IMR-90 (cell line): ENCODE data around the gene CABP7. TPM values are rescaled to one million over a fixed set of nuclear protein-coding genes. Genes with fewer than 3 reads are reported as not detected.

ENCODE experiments used
- ATAC-seq: fragments of 200-7000 bp; cut with Tn5 transposase; 2 replicates; pipeline ENCODE4 v1.9.1; 2020; ENCODE audit warnings: low read depth, mild to moderate bottlenecking, moderate library complexity
- BruUV-seq: library from RNA; stranded (reverse); fragments of 400-500 nt; replicated peaks from 2 replicates; lab custom pipeline; 2021; lab: Mats Ljungman, UMichigan
- CTCF ChIA-PET: fragments of 300-600 bp; formaldehyde crosslinking; extraction: SDS; loops from one replicate; lab custom pipeline; 2021; ENCODE audit warnings: antibody characterized with exemption; lab: Yijun Ruan, JAX
- POLR2A ChIA-PET: fragments of 300-600 bp; sonication (Branson Sonifier 250); formaldehyde crosslinking; loops from one replicate; lab custom pipeline; 2022; ENCODE audit warnings: antibody characterized with exemption; ENCODE audit not compliant: unreplicated experiment; lab: Charles Lee
- DNase-seq: peaks from one replicate; pipeline ENCODE4 v3.0.0; 2013
- H2AFZ ChIP-seq: replicated peaks from 2 replicates; pipeline ENCODE3; 2013; ENCODE audit warnings: low read length, mild to moderate bottlenecking; ENCODE audit not compliant: poor library complexity
- H2AK5ac ChIP-seq: 2 replicates; pipeline ENCODE4 v1.6.1; 2013; ENCODE audit warnings: low read depth, low read length, inconsistent platforms
- H2AK9ac ChIP-seq: replicated peaks from 2 replicates; pipeline ENCODE3; 2013; ENCODE audit warnings: mild to moderate bottlenecking, low read depth, low read length, moderate library complexity; ENCODE audit not compliant: poor library complexity
- H2BK120ac ChIP-seq: 2 replicates; pipeline ENCODE4 v1.6.1; 2013; ENCODE audit warnings: low read depth, low read length, inconsistent platforms
- H2BK15ac ChIP-seq: 3 replicates; pipeline ENCODE4 v1.6.1; 2013; ENCODE audit warnings: low read depth, low read length, inconsistent platforms
- H2BK20ac ChIP-seq: 2 replicates; pipeline ENCODE4 v1.6.1; 2013; ENCODE audit warnings: low read depth, mild to moderate bottlenecking, inconsistent platforms, low read length, moderate library complexity
- H2BK5ac ChIP-seq: 2 replicates; pipeline ENCODE4 v1.6.1; 2013; ENCODE audit warnings: mild to moderate bottlenecking, low read depth, low read length, inconsistent platforms; ENCODE audit not compliant: poor library complexity, severe bottlenecking
- H3K14ac ChIP-seq: replicated peaks from 2 replicates; pipeline ENCODE4 v1.6.1; 2013; ENCODE audit warnings: low read depth, low read length, inconsistent platforms
- H3K18ac ChIP-seq: 2 replicates; pipeline ENCODE4 v1.6.1; 2013; ENCODE audit warnings: low read depth, low read length, control low read depth
- H3K23ac ChIP-seq: 2 replicates; pipeline ENCODE4 v1.6.1; 2013; ENCODE audit warnings: low read depth, low read length, inconsistent platforms
- H3K27ac ChIP-seq: 2 replicates; pipeline ENCODE4 v1.5.1; 2013; ENCODE audit warnings: mild to moderate bottlenecking, control low read depth, low read length; ENCODE audit not compliant: insufficient read depth
- H3K27me3 ChIP-seq: 2 replicates; pipeline ENCODE4 v1.6.1; 2013; ENCODE audit warnings: low read length; ENCODE audit not compliant: control insufficient read depth, insufficient read depth
- H3K36me3 ChIP-seq: 2 replicates; pipeline ENCODE4 v1.6.1; 2013; ENCODE audit warnings: low read length, mixed read lengths; ENCODE audit not compliant: control insufficient read depth, insufficient read depth
- H3K4ac ChIP-seq: 2 replicates; pipeline ENCODE4 v1.6.1; 2013; ENCODE audit warnings: low read depth, low read length, inconsistent platforms
- H3K4me1 ChIP-seq: 2 replicates; pipeline ENCODE4 v1.6.1; 2013; ENCODE audit warnings: low read length, mixed read lengths; ENCODE audit not compliant: control insufficient read depth, insufficient read depth
- H3K4me2 ChIP-seq: 2 replicates; pipeline ENCODE4 v1.6.1; 2013; ENCODE audit warnings: low read depth, mild to moderate bottlenecking, control low read depth, low read length, moderate library complexity
- H3K4me3 ChIP-seq: 2 replicates; pipeline ENCODE4 v1.5.1; 2013; ENCODE audit warnings: low read depth, mild to moderate bottlenecking, control low read depth, low read length, moderate library complexity; ENCODE audit not compliant: insufficient read depth
- H3K56ac ChIP-seq: 2 replicates; pipeline ENCODE4 v1.6.1; 2013; ENCODE audit warnings: low read length, inconsistent platforms; ENCODE audit not compliant: insufficient read depth; ENCODE audit errors: extremely low read depth
- H3K79me1 ChIP-seq, 2 experiments: 2 replicates each; pipeline ENCODE4 v1.6.1; 2013; ENCODE audit warnings: low read length in 2 of 2, inconsistent platforms in 1 of 2, low read depth in 1 of 2
- H3K9ac ChIP-seq: 2 replicates; pipeline ENCODE4 v1.6.1; 2013; ENCODE audit warnings: low read depth, low read length, control low read depth
- H3K9me1 ChIP-seq: 2 replicates; pipeline ENCODE4 v1.6.1; 2013; ENCODE audit warnings: low read length, inconsistent platforms; ENCODE audit not compliant: insufficient read depth
- H3K9me3 ChIP-seq: 2 replicates; pipeline ENCODE4 v1.6.1; 2013; ENCODE audit warnings: low read length; ENCODE audit not compliant: control insufficient read depth, insufficient read depth
- H4K20me1 ChIP-seq: 2 replicates; pipeline ENCODE4 v1.6.1; 2013; ENCODE audit warnings: low read length, inconsistent platforms; ENCODE audit not compliant: insufficient read depth
- H4K5ac ChIP-seq: 2 replicates; pipeline ENCODE4 v1.6.1; 2013; ENCODE audit warnings: mild to moderate bottlenecking, low read depth, low read length, control low read depth
- H4K8ac ChIP-seq, 2 experiments: 2 replicates each; pipeline ENCODE4 v1.6.1; 2013; ENCODE audit warnings: low read depth in 2 of 2, low read length in 2 of 2, control low read depth in 1 of 2, inconsistent platforms in 1 of 2
- H4K91ac ChIP-seq: 2 replicates; pipeline ENCODE4 v1.6.1; 2013; ENCODE audit warnings: low read depth, low read length, inconsistent platforms; ENCODE audit not compliant: insufficient read depth
- BHLHE40 ChIP-seq: fragments of 150-350 bp; IDR thresholded peaks from 2 replicates; pipeline ENCODE4 v1.6.1; 2016; ENCODE audit warnings: mild to moderate bottlenecking, low read depth, low read length
- CHD1 ChIP-seq: IDR thresholded peaks from 2 replicates; pipeline ENCODE4 v1.6.1; 2012; ENCODE audit warnings: low read depth, low read length, improper control_type of control experiment
- CTCF ChIP-seq: conservative IDR thresholded peaks from 2 replicates; pipeline ENCODE4 v1.5.1; 2012; ENCODE audit warnings: mild to moderate bottlenecking, low read depth, low read length, improper control_type of control experiment
- ELK1 ChIP-seq: fragments of 150-350 bp; IDR thresholded peaks from 2 replicates; pipeline ENCODE4 v1.6.1; 2016; ENCODE audit warnings: low read depth, mild to moderate bottlenecking, low read length, moderate library complexity, borderline replicate concordance
- MAFK ChIP-seq: IDR thresholded peaks from 2 replicates; pipeline ENCODE4 v1.6.1; 2012; ENCODE audit warnings: low read depth, low read length, improper control_type of control experiment
- MAZ ChIP-seq: IDR thresholded peaks from 2 replicates; pipeline ENCODE4 v1.6.1; 2012; ENCODE audit warnings: low read depth, mild to moderate bottlenecking, low read length, improper control_type of control experiment, moderate library complexity, borderline replicate concordance
- MXI1 ChIP-seq: IDR thresholded peaks from 2 replicates; pipeline ENCODE4 v1.6.1; 2012; ENCODE audit warnings: low read depth, mild to moderate bottlenecking, low read length, moderate library complexity, borderline replicate concordance
- NFE2L2 ChIP-seq: fragments of 150-350 bp; IDR thresholded peaks from 2 replicates; pipeline ENCODE4 v1.6.1; 2016; ENCODE audit warnings: low read depth, mild to moderate bottlenecking, low read length
- POLR2A ChIP-seq: IDR thresholded peaks from 2 replicates; pipeline ENCODE4 v1.6.1; 2012; ENCODE audit warnings: mild to moderate bottlenecking, low read depth, low read length
- RAD21 ChIP-seq: IDR thresholded peaks from 2 replicates; pipeline ENCODE4 v1.6.1; 2012; ENCODE audit warnings: low read length, improper control_type of control experiment
- RCOR1 ChIP-seq: IDR thresholded peaks from 2 replicates; pipeline ENCODE4 v1.6.1; 2012; ENCODE audit warnings: mild to moderate bottlenecking, low read length, improper control_type of control experiment; ENCODE audit not compliant: insufficient replicate concordance
- RFX5 ChIP-seq: IDR thresholded peaks from 2 replicates; pipeline ENCODE4 v1.8.0; 2012; ENCODE audit warnings: low read depth, mild to moderate bottlenecking, low read length, moderate library complexity
- SMC3 ChIP-seq: fragments of 150-350 bp; IDR thresholded peaks from 2 replicates; pipeline ENCODE4 v1.6.1; 2016; ENCODE audit warnings: low read depth, mild to moderate bottlenecking, antibody characterized with exemption, low read length, moderate library complexity
- WGBS, 2 experiments: methylation state at CpG; one replicate each; pipeline versions ENCODE4 v1.1.5 to v1.1.7; 2013; ENCODE audit warnings: missing lambda C conversion rate in 2 of 2; ENCODE audit not compliant: insufficient read length in 1 of 2; ENCODE audit errors: extremely low coverage in 2 of 2; 5-methylcytosine and 5-hydroxymethylcytosine counted together
- dilution Hi-C: fragments of 300-500 bp; cut with HindIII; formaldehyde crosslinking; loops from one replicate; pipeline ENCODE4 v1.14.3; 2018; ENCODE audit warnings: low sequenced_read_pairs; ENCODE audit not compliant: unreplicated experiment
- in situ Hi-C: fragments of 300-500 bp; cut with MboI; formaldehyde crosslinking; loops from 3 replicates; pipeline ENCODE4 v1.14.3; 2019; ENCODE audit warnings: low sequenced_read_pairs, inconsistent platforms, mixed read lengths
- intact Hi-C: fragments of 100-400 bp; cut with micrococcal nuclease; formaldehyde crosslinking; loops from 2 replicates; pipeline ENCODE4 v1.10.0; 2022
- polyA plus RNA-seq, 3 experiments: library from polyadenylated mRNA; depleted of rRNA; stranded (reverse); fragments of >200 nt; gene quantifications; 2 replicates each; pipeline ENCODE4 v1.2.3, GENCODE V29; 2012; ENCODE audit warnings: low replicate concordance in 1 of 3
- total RNA-seq: library from RNA; depleted of rRNA; stranded (reverse); fragments of >200 nt; gene quantifications from 2 replicates; pipeline ENCODE4 v1.2.3, GENCODE V29; 2012

The CABP7 gene
- total and polyA plus RNA-seq, 2 of the 4 experiments (the other 2 are of a cell fraction): under 0.01 to 0.03 TPM

- Histone ChIP-seq H3K27me3 (no peaks in the 10 kb centered on the region), H2BK15ac (no peak overlapping the region), H3K9me3 (no peaks in the 10 kb centered on the region), H4K5ac (no peak overlapping the region), H2AK5ac (no peak overlapping the region), H3K4me2 (no peak overlapping the region), H3K4me1 (no peaks in the 10 kb centered on the region), H3K56ac (no peak overlapping the region), H3K36me3 (0 out of 2 replicates have a peak, but pooled peaks cover 2% of the 10 kb centered on the region), H4K20me1 (no peaks in the 10 kb centered on the region; the same call in 1 of the 2 replicates), H3K23ac (peak overlapping the region; percentile 43; the same call in 1 of the 2 replicates), H3K79me1 (peaks cover 3 to 11% of the 10 kb centered on the region in 2 experiments), H3K14ac (no peak overlapping the region), H3K9ac (no peak overlapping the region), H4K91ac (no peak overlapping the region), H3K18ac (no peak overlapping the region), H2BK5ac (no peak overlapping the region), H3K4me3 (no peak overlapping the region), H3K27ac (no peak overlapping the region), H4K8ac (no peak overlapping the region), H3K4ac (no peak overlapping the region), H2AFZ (no peak overlapping the region), H2AK9ac (no peak overlapping the region), H2BK120ac (no peak overlapping the region), H3K9me1 (no peaks in the 10 kb centered on the region), H2BK20ac (no peak overlapping the region)
- ATAC-seq: no peak
- intact Hi-C loops (no loop called here), in situ Hi-C loops (no loop called here), dilution Hi-C loops (no loop called here)
- no peak for TF ChIP-seq RCOR1
- no peak for TF ChIP-seq POLR2A
- TF ChIP-seq CTCF: no peak
- TF ChIP-seq RFX5: no peak
- no peak for TF ChIP-seq BHLHE40
- no peak for TF ChIP-seq SMC3
- TF ChIP-seq NFE2L2: no peak
- no peak for TF ChIP-seq ELK1
- no peak for TF ChIP-seq MXI1
- TF ChIP-seq MAZ: no peak
- no peak for TF ChIP-seq RAD21
- no peak for TF ChIP-seq MAFK
- no peak for TF ChIP-seq CHD1
- no peak for DNase-seq
- POLR2A ChIA-PET: no interaction called here
- BruUV-seq: no TSS peak
- CTCF ChIA-PET: no interaction called here
- no CpG with 5 or more reads among the region's 5 CpGs for WGBS, 2 experiments
Observed at GRCh38 chr22:29758959-29759358, 39.2 kb downstream of the CABP7 start.
